ENCODE data around the gene CHAF1A.

DNA sequence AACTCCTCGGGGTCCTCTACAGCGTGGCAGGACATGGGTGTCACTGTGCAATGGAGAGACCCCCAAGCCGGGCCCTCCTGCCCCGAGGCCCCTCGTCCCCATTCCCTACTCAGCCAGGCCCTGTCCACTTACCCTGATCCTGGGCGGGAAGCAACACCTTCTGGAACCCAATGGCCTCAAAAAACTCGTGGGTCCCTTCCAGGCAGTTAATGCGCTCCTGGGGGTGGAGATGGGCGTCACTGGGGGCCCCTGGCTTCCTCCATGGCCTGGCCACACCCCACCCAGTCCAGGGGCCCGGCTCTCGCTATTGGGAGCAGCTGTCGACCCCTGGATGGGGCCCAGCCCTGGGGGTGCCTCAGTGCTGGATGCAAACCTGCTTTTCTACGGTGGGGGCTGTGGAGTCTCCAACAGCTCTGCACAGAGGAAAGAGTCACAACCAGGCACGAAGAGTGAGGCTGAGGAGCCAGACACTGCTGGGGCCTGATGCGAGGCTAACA, 44.3 kb downstream of the CHAF1A start:
- TF ChIP-seq POLR2A (IDR thresholded peaks at IDR 0.05) (no peak), EP300 (IDR thresholded peaks at IDR 0.05; ENCODE audit: low read depth) (no peak), POLR2AphosphoS5 (IDR thresholded peaks at IDR 0.05) (no peak)
- TF ChIP-seq, protein P1, sequence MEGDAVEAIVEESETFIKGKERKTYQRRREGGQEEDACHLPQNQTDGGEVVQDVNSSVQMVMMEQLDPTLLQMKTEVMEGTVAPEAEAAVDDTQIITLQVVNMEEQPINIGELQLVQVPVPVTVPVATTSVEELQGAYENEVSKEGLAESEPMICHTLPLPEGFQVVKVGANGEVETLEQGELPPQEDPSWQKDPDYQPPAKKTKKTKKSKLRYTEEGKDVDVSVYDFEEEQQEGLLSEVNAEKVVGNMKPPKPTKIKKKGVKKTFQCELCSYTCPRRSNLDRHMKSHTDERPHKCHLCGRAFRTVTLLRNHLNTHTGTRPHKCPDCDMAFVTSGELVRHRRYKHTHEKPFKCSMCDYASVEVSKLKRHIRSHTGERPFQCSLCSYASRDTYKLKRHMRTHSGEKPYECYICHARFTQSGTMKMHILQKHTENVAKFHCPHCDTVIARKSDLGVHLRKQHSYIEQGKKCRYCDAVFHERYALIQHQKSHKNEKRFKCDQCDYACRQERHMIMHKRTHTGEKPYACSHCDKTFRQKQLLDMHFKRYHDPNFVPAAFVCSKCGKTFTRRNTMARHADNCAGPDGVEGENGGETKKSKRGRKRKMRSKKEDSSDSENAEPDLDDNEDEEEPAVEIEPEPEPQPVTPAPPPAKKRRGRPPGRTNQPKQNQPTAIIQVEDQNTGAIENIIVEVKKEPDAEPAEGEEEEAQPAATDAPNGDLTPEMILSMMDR (IDR thresholded peaks at IDR 0.05) = no peak
